Gastroesophageal sphincter (tissue), 4 donors: Measurements from ENCODE around the gene PARD6A. TPM values are rescaled to one million over a fixed set of nuclear protein-coding genes. Genes with fewer than 3 reads are reported as not detected.

Experiments used
- ATAC-seq: fragments of 150-250 bp; one replicate; pipeline ENCODE4 v1.9.1; 2016; ENCODE audit warnings: mild to moderate bottlenecking, moderate library complexity
- H3K27ac ChIP-seq, 4 donors: fragments of 200-600 bp; sonication (generic) in 3 of 4; 1 replicate in 3 of 4; 2 replicates in 1 of 4; pipeline ENCODE4 v1.5.1; 2016 to 2019
- H3K27me3 ChIP-seq: fragments of 200-600 bp; sonication (generic); one replicate; pipeline ENCODE4 v1.5.1; 2019
- H3K36me3 ChIP-seq, 2 donors: fragments of 200-600 bp; sonication (generic); one replicate each; pipeline ENCODE4 v1.5.1; 2019; ENCODE audit warnings: control low read depth in 1 of 2
- H3K4me1 ChIP-seq, 3 donors: fragments of 200-600 bp; sonication (generic); 1 replicate in 2 of 3; 2 replicates in 1 of 3; pipeline ENCODE4 v1.5.1; 2016 to 2019; ENCODE audit warnings: control low read depth in 2 of 3
- H3K4me3 ChIP-seq, 2 donors: fragments of 200-600 bp; sonication (generic); one replicate each; pipeline ENCODE4 v1.5.1; 2019; ENCODE audit warnings: mild to moderate bottlenecking in 1 of 2, moderate library complexity in 1 of 2
- H3K9me3 ChIP-seq, 3 donors: fragments of 200-600 bp; sonication (generic); one replicate each; pipeline ENCODE4 v1.5.1; 2017 to 2019; ENCODE audit warnings: control low read depth in 2 of 3
- CTCF ChIP-seq, 4 experiments: fragments of 200-600 bp in 2 of 4; fragments of 450-650 bp in 2 of 4; sonication (generic) in 1 of 4; IDR thresholded peaks; one replicate each; pipeline ENCODE4 v1.5.1; 2017 to 2019; ENCODE audit warnings: antibody characterized with exemption in 4 of 4, mild to moderate bottlenecking in 2 of 4, moderate library complexity in 2 of 4
- EP300 ChIP-seq: sonication (generic); formaldehyde crosslinking; IDR thresholded peaks from one replicate; pipeline ENCODE4 v1.6.1; 2017; ENCODE audit warnings: antibody characterized with exemption, mild to moderate bottlenecking
- POLR2A ChIP-seq, 2 donors: fragments of 450-650 bp; IDR thresholded peaks; one replicate each; pipeline ENCODE4 v1.6.1; 2017; ENCODE audit warnings: antibody characterized with exemption in 2 of 2, mild to moderate bottlenecking in 2 of 2, moderate library complexity in 1 of 2
- POLR2AphosphoS5 ChIP-seq: sonication (generic); formaldehyde crosslinking; IDR thresholded peaks from one replicate; pipeline ENCODE4 v1.6.1; 2017; ENCODE audit warnings: antibody characterized with exemption
- WGBS, 2 donors: methylation state at CpG; one replicate each; pipeline ENCODE4 v1.1.5; 2018; ENCODE audit warnings: low coverage in 1 of 2; 5-methylcytosine and 5-hydroxymethylcytosine counted together
- total RNA-seq, 4 donors: library from RNA; depleted of rRNA; stranded (reverse); fragments of >200 nt; gene quantifications; one replicate each; pipeline ENCODE4 v1.1.0, GENCODE V29; 2016

Gene PARD6A
- total RNA-seq, 4 donors from 2014 or later: 5.9 to 13.4 (median 6.5) TPM

DNA sequence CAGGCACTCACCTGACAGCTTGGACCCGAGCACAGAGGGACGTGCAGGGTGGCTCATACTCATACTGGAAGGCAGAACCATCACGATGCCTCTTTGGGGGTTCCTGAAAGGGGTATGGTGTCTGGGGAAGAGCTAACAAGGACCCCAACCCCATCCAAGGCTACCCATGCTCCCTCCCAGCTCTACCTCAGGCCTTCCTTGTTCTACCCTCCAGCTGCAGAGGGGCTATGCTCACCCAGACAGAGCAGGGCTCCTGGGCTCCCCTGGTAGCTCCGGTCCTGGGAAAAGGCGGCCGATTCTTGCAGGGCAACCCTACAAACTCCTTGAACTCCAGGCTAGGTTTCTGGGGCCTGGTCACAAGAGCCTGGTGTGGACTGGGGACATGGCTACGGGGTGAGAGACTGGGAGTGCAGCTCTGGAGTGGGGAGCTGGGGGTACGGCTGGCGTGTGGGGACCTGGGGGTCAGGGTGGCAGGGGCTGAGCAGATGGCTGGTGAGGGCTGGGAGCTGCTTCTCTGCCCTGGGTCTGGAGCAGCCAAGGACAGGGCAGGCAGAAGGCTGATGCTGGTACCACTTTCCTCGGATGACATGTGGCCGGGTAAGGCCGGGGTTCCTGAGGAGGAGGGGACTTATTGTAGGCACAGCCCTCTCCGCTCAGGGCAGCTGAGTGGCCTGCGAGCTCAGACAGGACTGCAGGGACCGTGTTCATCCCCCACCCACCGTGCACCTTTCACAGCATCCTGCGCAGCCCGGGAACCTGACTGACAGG is 2.8 kb upstream of the PARD6A start:
- no peak overlapping the region for H3K27ac ChIP-seq
- no peaks in the 10 kb centered on the region for H3K9me3 ChIP-seq
- peaks cover 5 to 39% (median 22%) of the 10 kb centered on the region in 3 donors for H3K4me1 ChIP-seq
- peaks cover 28% of the 10 kb centered on the region for H3K27me3 ChIP-seq
- H3K4me3 ChIP-seq: no peak overlapping the region
- ATAC-seq: no peak
- TF ChIP-seq EP300: no peak
- no peak for TF ChIP-seq POLR2A (IDR thresholded peaks at IDR 0.05)
- TF ChIP-seq CTCF (IDR thresholded peaks at IDR 0.05): no peak
- no peak for TF ChIP-seq POLR2AphosphoS5
- H3K36me3 ChIP-seq: peaks cover 0 to 33% of the 10 kb centered on the region in 2 donors
- WGBS, 2 donors: 80% methylated on average over 1 of the region's 18 CpGs; no CpG with 5 or more reads in 1 of the 2 donors

- no peak for ATAC-seq
- no peak for TF ChIP-seq EP300
- TF ChIP-seq CTCF (IDR thresholded peaks at IDR 0.05): no peak
- TF ChIP-seq POLR2AphosphoS5: no peak
- TF ChIP-seq POLR2A (IDR thresholded peaks at IDR 0.05): no peak
- peaks cover 17% of the 10 kb centered on the region for H3K27me3 ChIP-seq
- peaks cover 0 to 44% of the 10 kb centered on the region in 2 donors for H3K36me3 ChIP-seq
- peak overlapping the region in 3 of 4 donors; percentile 95 to 98 (median 98) for H3K27ac ChIP-seq
- 37% methylated on average over 10 of the region's 21 CpGs; no CpG with 5 or more reads in 1 of the 2 donors for WGBS, 2 donors
- H3K4me3 ChIP-seq: peak overlapping the region; percentile 57 to 89
- no peaks in the 10 kb centered on the region for H3K9me3 ChIP-seq
- peaks cover 0 to 27% (median 14%) of the 10 kb centered on the region in 3 donors for H3K4me1 ChIP-seq
These were observed 1.7 kb upstream of the PARD6A start for GRCh38 chr16:67658849-67659674.

DNA sequence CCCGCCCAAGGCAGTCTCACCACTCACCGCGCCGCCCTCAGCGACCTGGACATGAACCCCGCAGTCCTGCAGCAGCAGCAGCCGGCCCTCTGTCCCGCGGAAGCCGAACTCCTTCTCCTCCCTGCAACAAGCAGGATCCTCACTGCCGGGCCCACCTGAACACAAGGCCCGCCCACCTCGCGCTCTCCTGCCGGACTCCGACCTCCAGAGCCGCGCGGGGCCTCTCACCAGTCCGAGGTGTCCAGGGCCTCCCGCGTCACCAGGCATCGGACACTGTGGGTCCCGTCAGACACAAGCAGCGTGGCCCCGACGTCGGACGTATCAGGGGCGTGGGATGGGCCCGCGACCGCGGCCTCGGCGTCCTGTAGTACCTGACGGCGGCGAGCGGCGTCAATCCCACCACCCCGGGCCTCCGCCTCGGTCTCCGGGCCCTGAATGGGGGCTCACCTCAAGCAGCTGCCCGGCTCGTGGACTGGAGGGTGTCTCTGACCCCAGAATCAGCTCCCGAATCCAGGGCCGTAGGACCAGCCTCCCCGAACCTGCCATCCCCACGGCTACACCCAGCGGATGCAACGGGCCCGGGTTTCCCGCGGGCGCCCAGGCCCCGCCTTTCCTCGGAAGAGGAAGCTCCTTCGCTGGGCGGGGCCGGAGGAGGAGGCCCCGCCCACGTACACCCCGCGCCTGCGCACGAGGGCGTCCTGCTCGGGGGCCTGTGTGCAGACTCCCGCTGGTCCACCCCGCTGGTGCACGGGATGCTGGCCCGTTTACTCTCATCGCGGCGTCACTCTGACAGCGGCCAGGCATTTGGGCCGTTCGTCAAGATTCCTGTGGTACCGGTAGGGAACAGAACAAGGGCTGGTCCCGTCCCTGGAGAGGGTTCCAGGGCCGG is 841 bp upstream of the PARD6A start, which contains the start of gene ACD:
ACD (minus strand) TSS at position 586 of the 889 bp plus-strand sequence; CDS start at position 546, 40 bp downstream.
- Histone ChIP-seq H3K27me3 (peaks cover 8% of the 10 kb centered on the region), H3K27ac (peak within 1 kb of the TSS; percentile 89 to 98 (median 96)), H3K4me3 (peak within 1 kb of the TSS; percentile 57 to 89), H3K4me1 (peaks cover 0 to 34% (median 14%) of the 10 kb centered on the region in 3 donors), H3K36me3 (peaks cover 0 to 53% of the 10 kb centered on the region in 2 donors), H3K9me3 (no peaks in the 10 kb centered on the region)
- TF ChIP-seq POLR2A (IDR thresholded peaks at IDR 0.05): peak; percentile 67 to 80
- peak in 2 of 4 experiments; percentile 2 to 22 for TF ChIP-seq CTCF (IDR thresholded peaks at IDR 0.05)
- TF ChIP-seq EP300: no peak
- peak; percentile 70 for TF ChIP-seq POLR2AphosphoS5
- WGBS, 2 donors: no CpG with 5 or more reads among the region's 83 CpGs
- peak; percentile 86 for ATAC-seq

DNA sequence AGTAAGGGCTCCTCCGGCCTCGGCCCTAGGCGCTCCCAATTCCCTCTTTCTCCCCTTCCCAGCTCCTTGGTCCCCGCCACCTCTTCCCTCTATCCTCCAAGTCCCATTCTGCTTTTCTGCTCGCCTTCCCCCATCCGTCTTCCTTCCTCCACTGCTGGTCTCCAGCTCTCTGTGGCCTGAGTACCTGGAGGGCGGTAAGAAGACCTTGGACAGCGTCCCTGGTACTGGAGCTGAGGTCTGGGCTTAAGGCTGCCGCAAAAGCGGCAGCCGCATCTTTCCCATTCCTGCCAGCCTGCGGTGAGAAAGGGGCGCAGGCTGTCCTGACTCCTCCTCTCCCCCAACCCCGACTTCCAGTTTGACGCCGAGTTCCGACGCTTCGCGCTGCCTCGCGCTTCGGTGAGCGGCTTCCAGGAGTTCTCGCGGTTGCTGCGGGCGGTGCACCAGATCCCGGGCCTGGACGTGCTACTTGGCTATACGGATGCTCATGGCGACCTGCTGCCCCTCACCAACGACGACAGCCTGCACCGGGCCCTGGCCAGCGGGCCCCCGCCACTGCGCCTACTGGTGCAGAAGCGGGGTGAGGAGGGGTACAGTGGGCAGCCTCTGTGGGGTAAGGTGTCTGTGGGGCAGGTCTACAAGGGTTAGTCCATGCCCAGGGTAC is 471 bp downstream of the PARD6A start:
- Histone ChIP-seq H3K9me3 (no peaks in the 10 kb centered on the region), H3K4me3 (peak overlapping the region; percentile 36 to 89), H3K4me1 (peaks cover 0 to 47% (median 23%) of the 10 kb centered on the region in 3 donors), H3K27me3 (no peaks in the 10 kb centered on the region), H3K27ac (peak overlapping the region; percentile 77 to 98 (median 96)), H3K36me3 (peaks cover 0 to 55% of the 10 kb centered on the region in 2 donors)
- no peak for TF ChIP-seq EP300
- TF ChIP-seq POLR2A (IDR thresholded peaks at IDR 0.05): no peak
- no peak for TF ChIP-seq CTCF (IDR thresholded peaks at IDR 0.05)
- TF ChIP-seq POLR2AphosphoS5: no peak
- WGBS, 2 donors: 0% methylated on average over 7 of the region's 39 CpGs; no CpG with 5 or more reads in 1 of the 2 donors
- ATAC-seq: no peak
